Endothelial cell of umbilical vein (primary cell): Measurements from ENCODE around the gene USP16.

Experiments
- EZH2 ChIP-seq: IDR thresholded peaks from 2 replicates; pipeline ENCODE4 v1.6.1; 2012; ENCODE audit warnings: borderline replicate concordance, low read depth, mild to moderate bottlenecking, moderate library complexity, low read length, inconsistent platforms; ENCODE audit not compliant: severe bottlenecking
- FOS ChIP-seq: IDR thresholded peaks from 2 replicates; pipeline ENCODE4 v1.6.1; 2011; ENCODE audit warnings: mild to moderate bottlenecking, low read length, moderate library complexity, borderline replicate concordance; ENCODE audit not compliant: insufficient read depth
- GATA2 ChIP-seq: IDR thresholded peaks from 2 replicates; pipeline ENCODE4 v1.7.0; 2011; ENCODE audit warnings: low read depth, mild to moderate bottlenecking, moderate library complexity, mixed read lengths, low read length; ENCODE audit not compliant: insufficient read length, insufficient read depth
- JUN ChIP-seq: IDR thresholded peaks from 2 replicates; pipeline ENCODE4 v1.6.1; 2011; ENCODE audit warnings: borderline replicate concordance, low read depth; ENCODE audit not compliant: insufficient read length, insufficient read depth
- MYC ChIP-seq: IDR thresholded peaks from one replicate; pipeline ENCODE4 v1.6.1; 2011; ENCODE audit warnings: mild to moderate bottlenecking, low read depth, low read length
- POLR2A ChIP-seq: IDR thresholded peaks from 2 replicates; pipeline ENCODE4 v1.6.1; 2012; ENCODE audit warnings: low read depth, mild to moderate bottlenecking, control low read depth, low read length
- POLR2AphosphoS5 ChIP-seq: IDR thresholded peaks from 2 replicates; pipeline ENCODE4 v1.6.1; 2012; ENCODE audit warnings: low read depth, mild to moderate bottlenecking, control low read depth, low read length, moderate library complexity; ENCODE audit not compliant: insufficient read depth
- TF ChIP-seq, protein P1 (sequence below), 2 donors: IDR thresholded peaks; 1 replicate in 1 of 2; 2 replicates in 1 of 2; pipeline ENCODE4 v1.5.1; 2011; ENCODE audit warnings: low read length in 2 of 2, mild to moderate bottlenecking in 2 of 2, moderate library complexity in 2 of 2, control low read depth in 1 of 2, inconsistent platforms in 1 of 2, low read depth in 1 of 2; ENCODE audit not compliant: insufficient read depth in 1 of 2; ENCODE audit errors: extremely low read depth in 1 of 2
- TF ChIP-seq, protein P2 (sequence below): IDR thresholded peaks from 2 replicates; pipeline ENCODE4 v1.6.1; 2011; ENCODE audit not compliant: insufficient read depth, insufficient read length

DNA sequence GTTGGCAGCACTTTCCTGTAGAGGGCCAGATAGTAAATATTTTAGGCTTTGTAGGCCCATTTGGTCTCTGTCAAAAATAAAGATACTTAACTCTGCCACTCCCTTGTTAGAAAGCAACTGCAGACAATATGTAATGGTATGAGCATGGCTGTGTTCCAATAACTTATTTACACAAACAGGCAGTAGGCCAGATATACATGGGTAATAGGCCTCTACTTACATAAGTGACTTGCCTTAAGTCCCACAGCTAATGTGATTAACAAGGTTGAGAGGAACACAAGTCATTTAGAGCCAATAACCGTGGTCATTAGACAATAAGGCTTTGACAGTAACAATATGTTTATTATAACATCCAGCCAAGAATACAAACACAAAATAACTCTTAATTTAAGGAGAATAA, 31.5 kb downstream of the USP16 start:
- TF ChIP-seq, protein P1, sequence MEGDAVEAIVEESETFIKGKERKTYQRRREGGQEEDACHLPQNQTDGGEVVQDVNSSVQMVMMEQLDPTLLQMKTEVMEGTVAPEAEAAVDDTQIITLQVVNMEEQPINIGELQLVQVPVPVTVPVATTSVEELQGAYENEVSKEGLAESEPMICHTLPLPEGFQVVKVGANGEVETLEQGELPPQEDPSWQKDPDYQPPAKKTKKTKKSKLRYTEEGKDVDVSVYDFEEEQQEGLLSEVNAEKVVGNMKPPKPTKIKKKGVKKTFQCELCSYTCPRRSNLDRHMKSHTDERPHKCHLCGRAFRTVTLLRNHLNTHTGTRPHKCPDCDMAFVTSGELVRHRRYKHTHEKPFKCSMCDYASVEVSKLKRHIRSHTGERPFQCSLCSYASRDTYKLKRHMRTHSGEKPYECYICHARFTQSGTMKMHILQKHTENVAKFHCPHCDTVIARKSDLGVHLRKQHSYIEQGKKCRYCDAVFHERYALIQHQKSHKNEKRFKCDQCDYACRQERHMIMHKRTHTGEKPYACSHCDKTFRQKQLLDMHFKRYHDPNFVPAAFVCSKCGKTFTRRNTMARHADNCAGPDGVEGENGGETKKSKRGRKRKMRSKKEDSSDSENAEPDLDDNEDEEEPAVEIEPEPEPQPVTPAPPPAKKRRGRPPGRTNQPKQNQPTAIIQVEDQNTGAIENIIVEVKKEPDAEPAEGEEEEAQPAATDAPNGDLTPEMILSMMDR (IDR thresholded peaks at IDR 0.05; ENCODE audit: extremely low read depth in 1 of 2, insufficient read depth in 1 of 2, low read depth in 1 of 2, low read length in 2 of 2): no peak
- TF ChIP-seq POLR2A (no peak), MYC (no peak), JUN (no peak), POLR2AphosphoS5 (no peak), FOS (no peak), EZH2 (no peak), GATA2 (no peak)
- TF ChIP-seq, protein P2, sequence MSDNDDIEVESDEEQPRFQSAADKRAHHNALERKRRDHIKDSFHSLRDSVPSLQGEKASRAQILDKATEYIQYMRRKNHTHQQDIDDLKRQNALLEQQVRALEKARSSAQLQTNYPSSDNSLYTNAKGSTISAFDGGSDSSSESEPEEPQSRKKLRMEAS: no peak
